Esophagus muscularis mucosa (tissue), 4 donors: ENCODE results near the gene ARSB. TPM values are rescaled to one million over a fixed set of nuclear protein-coding genes. Genes with fewer than 3 reads are reported as not detected.

Source experiments
- DNase-seq: peaks from one replicate; pipeline ENCODE4 v3.0.0-alpha.2; 2017; ENCODE audit errors: extremely low spot score
- H3K27ac ChIP-seq, 4 donors: fragments of 200-600 bp; sonication (generic); replicated peaks in 1 of 4; 1 replicate in 3 of 4; 2 replicates in 1 of 4; pipeline ENCODE4 v1.5.1; 2016 to 2019; ENCODE audit warnings: mild to moderate bottlenecking in 1 of 4
- H3K27me3 ChIP-seq, 4 donors: fragments of 200-600 bp; sonication (generic); one replicate each; pipeline versions ENCODE4 v1.5.1 to v1.6.0; 2016 to 2019
- H3K36me3 ChIP-seq, 4 donors: fragments of 200-600 bp; sonication (generic); one replicate each; pipeline ENCODE4 v1.5.1; 2016 to 2019
- H3K4me1 ChIP-seq, 4 donors: fragments of 200-600 bp; sonication (generic); one replicate each; pipeline ENCODE4 v1.5.1; 2016 to 2019
- H3K4me3 ChIP-seq, 4 donors: fragments of 200-600 bp; sonication (generic); 1 replicate in 2 of 4; 2 replicates in 2 of 4; pipeline ENCODE4 v1.5.1; 2016 to 2019; ENCODE audit warnings: mild to moderate bottlenecking in 4 of 4, moderate library complexity in 1 of 4
- H3K9me3 ChIP-seq, 4 donors: fragments of 200-600 bp; sonication (generic); 1 replicate in 3 of 4; 2 replicates in 1 of 4; pipeline ENCODE4 v1.5.1; 2016 to 2019
- EP300 ChIP-seq: sonication (generic); formaldehyde crosslinking; IDR thresholded peaks from one replicate; pipeline ENCODE4 v1.6.1; 2017; ENCODE audit warnings: antibody characterized with exemption
- POLR2A ChIP-seq: fragments of 450-650 bp; IDR thresholded peaks from one replicate; pipeline ENCODE4 v1.6.1; 2017; ENCODE audit warnings: antibody characterized with exemption, moderate library complexity, mild to moderate bottlenecking, low read depth
- POLR2AphosphoS5 ChIP-seq, 2 donors: sonication (generic); formaldehyde crosslinking; IDR thresholded peaks; one replicate each; pipeline ENCODE4 v1.6.1; 2017; ENCODE audit warnings: antibody characterized with exemption in 2 of 2
- WGBS: methylation state at CpG from one replicate; pipeline ENCODE4 v1.1.5; 2018; 5-methylcytosine and 5-hydroxymethylcytosine counted together
- intact Hi-C: fragments of 100-400 bp; cut with DNase I; formaldehyde crosslinking; loops from one replicate; pipeline ENCODE4 v1.15.1; 2023
- total RNA-seq, 4 donors: library from RNA; depleted of rRNA; stranded (reverse); fragments of >200 nt; gene quantifications; one replicate each; pipeline versions ENCODE4 v1.1.0 to v1.2.1, GENCODE V29; 2016
- TF ChIP-seq, protein P1 (sequence below), 3 experiments: fragments of 200-600 bp in 2 of 3; fragments of 450-650 bp in 1 of 3; sonication (generic) in 2 of 3; IDR thresholded peaks; one replicate each; pipeline ENCODE4 v1.5.1; 2017 to 2019; ENCODE audit warnings: antibody characterized with exemption in 3 of 3, mild to moderate bottlenecking in 2 of 3, moderate library complexity in 1 of 3

ARSB gene
- total RNA-seq, 4 donors from 2014 or later = 58.0 to 103 (median 67.5) TPM

DNA sequence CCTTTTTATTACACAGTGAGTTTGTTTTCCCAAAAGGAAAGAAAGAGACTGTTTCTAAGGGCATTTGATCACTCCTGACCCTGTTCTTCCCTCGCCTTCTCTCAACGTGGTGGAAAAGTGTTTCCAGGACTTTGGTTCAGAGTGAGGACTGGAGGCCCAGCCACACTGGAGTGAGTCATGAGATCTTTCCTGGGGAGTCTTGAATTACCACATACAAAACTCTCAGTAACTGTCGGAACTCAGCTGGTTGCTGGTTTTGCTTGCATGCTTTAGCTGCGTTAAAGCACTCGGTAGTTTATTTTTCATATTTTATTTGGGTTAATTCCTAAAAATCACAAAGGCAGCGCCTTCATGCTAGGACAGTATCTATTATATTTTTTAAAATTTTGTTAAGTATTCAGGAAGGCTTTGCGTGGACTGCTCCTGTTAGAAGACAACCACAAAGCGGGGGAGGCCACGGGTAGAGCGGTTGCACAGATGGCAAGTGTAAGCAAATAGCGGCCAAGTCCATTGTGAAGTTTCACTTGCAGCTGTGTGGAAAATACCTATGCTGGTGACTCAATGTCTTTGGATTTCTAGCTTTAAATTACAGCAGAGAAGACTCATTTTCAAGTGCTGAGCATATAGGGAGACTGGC, 77.7 kb downstream of the ARSB start:
- WGBS = 55% methylated on average over 11 of the region's 11 CpGs
- no peak for DNase-seq
- no peak for TF ChIP-seq POLR2A
- peak in 1 of 2 donors; percentile 35 for TF ChIP-seq POLR2AphosphoS5 (IDR thresholded peaks at IDR 0.05)
- no peak for TF ChIP-seq EP300
- TF ChIP-seq, protein P1, sequence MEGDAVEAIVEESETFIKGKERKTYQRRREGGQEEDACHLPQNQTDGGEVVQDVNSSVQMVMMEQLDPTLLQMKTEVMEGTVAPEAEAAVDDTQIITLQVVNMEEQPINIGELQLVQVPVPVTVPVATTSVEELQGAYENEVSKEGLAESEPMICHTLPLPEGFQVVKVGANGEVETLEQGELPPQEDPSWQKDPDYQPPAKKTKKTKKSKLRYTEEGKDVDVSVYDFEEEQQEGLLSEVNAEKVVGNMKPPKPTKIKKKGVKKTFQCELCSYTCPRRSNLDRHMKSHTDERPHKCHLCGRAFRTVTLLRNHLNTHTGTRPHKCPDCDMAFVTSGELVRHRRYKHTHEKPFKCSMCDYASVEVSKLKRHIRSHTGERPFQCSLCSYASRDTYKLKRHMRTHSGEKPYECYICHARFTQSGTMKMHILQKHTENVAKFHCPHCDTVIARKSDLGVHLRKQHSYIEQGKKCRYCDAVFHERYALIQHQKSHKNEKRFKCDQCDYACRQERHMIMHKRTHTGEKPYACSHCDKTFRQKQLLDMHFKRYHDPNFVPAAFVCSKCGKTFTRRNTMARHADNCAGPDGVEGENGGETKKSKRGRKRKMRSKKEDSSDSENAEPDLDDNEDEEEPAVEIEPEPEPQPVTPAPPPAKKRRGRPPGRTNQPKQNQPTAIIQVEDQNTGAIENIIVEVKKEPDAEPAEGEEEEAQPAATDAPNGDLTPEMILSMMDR (IDR thresholded peaks at IDR 0.05) = no peak
- Histone ChIP-seq H3K36me3 (no peaks in the 10 kb centered on the region), H3K27ac (peak overlapping the region; percentile 40 to 68 (median 66)), H3K27me3 (no peaks in the 10 kb centered on the region), H3K4me1 (peaks cover 22 to 48% (median 37%) of the 10 kb centered on the region in 4 donors), H3K4me3 (peak overlapping the region in 2 of 4 donors; percentile 13 to 14), H3K9me3 (no peaks in the 10 kb centered on the region)
- intact Hi-C loops = no loop called here

DNA sequence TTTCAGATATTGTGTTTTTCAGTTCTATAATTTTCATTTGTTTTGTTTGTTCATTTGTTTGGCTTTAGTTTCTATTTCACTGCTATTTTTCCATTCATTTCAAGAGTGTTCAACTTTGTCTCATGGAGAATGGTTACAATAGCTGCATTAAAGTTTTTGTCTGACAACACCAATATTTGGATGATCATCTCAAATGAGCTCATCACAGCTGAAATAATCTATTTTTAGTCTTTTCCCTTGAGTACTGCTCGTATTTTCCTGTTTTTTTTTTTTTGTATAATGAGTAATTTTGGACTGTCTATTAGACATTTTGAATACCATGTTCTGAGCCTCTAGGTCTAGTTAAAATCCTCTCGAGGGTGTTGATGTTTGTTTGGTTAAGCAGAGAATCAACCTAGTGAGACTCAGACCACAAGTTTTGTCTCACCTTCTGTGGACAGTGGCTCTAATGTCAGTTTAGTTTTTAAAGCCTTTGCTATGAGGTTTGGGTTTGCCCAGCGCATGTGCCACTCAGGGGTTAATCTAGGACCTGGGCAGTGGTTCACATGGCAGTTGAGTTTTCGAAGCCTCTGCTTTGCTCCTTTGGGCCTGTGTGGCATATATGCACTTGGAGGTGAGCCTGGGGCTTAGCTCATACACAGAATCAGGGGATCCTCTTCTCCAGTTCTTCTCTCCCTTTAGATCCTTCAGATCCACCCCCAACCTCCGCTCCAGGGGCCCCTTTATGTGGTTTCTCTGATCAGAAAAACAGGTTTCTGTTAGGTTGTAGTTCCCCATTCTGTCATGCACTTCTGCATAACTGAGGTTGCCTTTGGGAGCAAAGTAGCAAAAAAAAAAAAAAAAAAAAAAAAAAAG, 79.8 kb downstream of the ARSB start:
- 67% methylated on average over 5 of the region's 5 CpGs for WGBS
- intact Hi-C loops = no loop called here
- Histone ChIP-seq H3K27ac (no peak overlapping the region), H3K27me3 (no peaks in the 10 kb centered on the region), H3K9me3 (no peaks in the 10 kb centered on the region), H3K36me3 (no peaks in the 10 kb centered on the region), H3K4me1 (peaks cover 21 to 44% (median 33%) of the 10 kb centered on the region in 4 donors), H3K4me3 (no peak overlapping the region)
- no peak for DNase-seq
- no peak for TF ChIP-seq POLR2A
- no peak for TF ChIP-seq POLR2AphosphoS5 (IDR thresholded peaks at IDR 0.05)
- TF ChIP-seq, protein P1 (IDR thresholded peaks at IDR 0.05) = no peak
- no peak for TF ChIP-seq EP300

DNA sequence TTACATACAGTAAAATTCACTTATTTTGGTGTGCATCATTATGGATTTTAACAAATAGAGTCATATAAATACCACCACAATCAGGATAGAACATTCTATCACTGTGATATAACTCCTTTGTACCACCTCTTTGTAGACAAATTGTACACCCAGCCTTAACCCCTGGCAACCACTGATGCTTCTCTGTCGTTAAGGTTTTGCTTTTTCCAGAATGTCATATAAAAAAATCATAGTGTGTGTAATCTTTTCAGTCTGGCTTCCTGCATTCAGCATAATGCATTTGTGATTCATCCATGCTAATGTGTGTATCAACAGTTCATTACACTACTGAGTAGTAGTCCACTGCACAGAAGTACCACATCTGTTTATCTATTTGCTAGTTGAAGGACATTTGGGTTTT, 81.2 kb downstream of the ARSB start:
- no peak for DNase-seq
- peaks cover 0 to 2% (median under 1%) of the 10 kb centered on the region in 4 donors for H3K9me3 ChIP-seq
- no peak for TF ChIP-seq POLR2AphosphoS5 (IDR thresholded peaks at IDR 0.05)
- no peak for TF ChIP-seq EP300
- TF ChIP-seq POLR2A = no peak
- TF ChIP-seq, protein P1 (IDR thresholded peaks at IDR 0.05) = no peak
- H3K27me3 ChIP-seq = no peaks in the 10 kb centered on the region
- H3K36me3 ChIP-seq = no peaks in the 10 kb centered on the region
- H3K4me3 ChIP-seq = no peak overlapping the region
- intact Hi-C loops = no loop called here
- peaks cover 19 to 30% (median 23%) of the 10 kb centered on the region in 4 donors for H3K4me1 ChIP-seq
- no peak overlapping the region for H3K27ac ChIP-seq
- WGBS = 56% methylated on average over 1 of the region's 1 CpG

DNA sequence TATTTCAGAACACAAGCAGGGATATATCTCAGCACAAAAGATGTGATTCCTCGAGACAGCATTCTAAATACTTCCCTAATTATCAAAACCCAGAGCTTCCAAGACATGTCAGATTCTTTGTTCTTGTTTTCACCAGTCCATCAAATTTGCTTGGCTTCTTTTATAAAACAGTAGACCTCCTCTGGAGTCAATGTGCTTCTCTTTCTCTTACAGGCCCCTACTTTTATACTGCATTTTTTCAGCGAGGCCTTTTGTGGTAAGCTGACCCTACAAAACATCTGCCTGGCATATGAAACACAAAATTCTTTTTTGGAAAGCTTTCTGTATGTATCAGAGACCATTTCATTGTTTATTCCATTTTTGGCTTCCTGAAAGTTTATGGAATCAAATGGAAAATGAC, 81.8 kb downstream of the ARSB start:
- 73% methylated on average over 2 of the region's 2 CpGs for WGBS
- Histone ChIP-seq H3K4me3 (no peak overlapping the region), H3K27ac (no peak overlapping the region), H3K36me3 (no peaks in the 10 kb centered on the region), H3K27me3 (no peaks in the 10 kb centered on the region), H3K9me3 (peaks cover 0 to 7% (median 2%) of the 10 kb centered on the region in 4 donors), H3K4me1 (peaks cover 15 to 25% (median 18%) of the 10 kb centered on the region in 4 donors)
- DNase-seq = no peak
- intact Hi-C loops = no loop called here
- no peak for TF ChIP-seq POLR2A
- TF ChIP-seq POLR2AphosphoS5 (IDR thresholded peaks at IDR 0.05) = no peak

DNA sequence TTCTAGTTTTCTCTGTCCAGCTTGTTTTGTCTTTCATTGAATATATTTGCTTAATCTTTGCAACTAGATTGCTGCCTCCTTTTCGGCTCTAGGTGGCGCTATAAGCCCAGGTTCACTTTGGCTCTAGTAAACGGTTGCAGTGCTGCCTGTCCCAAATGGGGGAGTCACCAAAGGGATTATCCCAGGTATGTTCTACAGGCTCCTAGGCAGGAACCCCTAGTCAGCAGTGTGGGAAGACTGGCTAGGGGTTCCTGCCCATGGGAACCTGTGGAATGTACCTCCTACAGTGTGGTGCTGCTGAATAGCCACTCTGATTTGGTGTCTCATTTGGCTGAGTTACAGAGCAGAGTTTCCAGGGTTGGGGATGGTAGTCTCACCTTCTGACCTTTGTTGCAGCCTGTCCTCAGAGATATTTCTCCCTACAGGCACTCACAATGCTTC, 85.2 kb downstream of the ARSB start:
- intact Hi-C loops = no loop called here
- Histone ChIP-seq H3K27ac (no peak overlapping the region), H3K9me3 (peaks cover 0 to 8% (median 2%) of the 10 kb centered on the region in 4 donors), H3K4me3 (no peak overlapping the region), H3K4me1 (peaks cover 0 to 14% (median 12%) of the 10 kb centered on the region in 4 donors), H3K36me3 (no peaks in the 10 kb centered on the region), H3K27me3 (no peaks in the 10 kb centered on the region)
- DNase-seq = no peak
- TF ChIP-seq, protein P1 (IDR thresholded peaks at IDR 0.05) = peak; percentile 21 to 46 (median 24)
- no peak for TF ChIP-seq EP300
- 25% methylated on average over 3 of the region's 3 CpGs for WGBS
